Immature natural killer cell (primary cell): ENCODE measurements around the gene ZFHX2. TPM values are rescaled to one million over a fixed set of nuclear protein-coding genes. Genes with fewer than 3 reads are reported as not detected.
A peak's percentile ranks its signal among the peaks of the same experiment; 100 is the strongest.

Experiments
- DNase-seq, 3 donors: peaks; one replicate each; pipeline ENCODE4 v3.0.0; 2022; ENCODE audit warnings: mixed read lengths in 1 of 3
- H3K27ac Mint-ChIP-seq, 6 donors: one replicate each; pipeline ENCODE4 v1.8.0; 2020; ENCODE audit warnings: mixed read lengths in 6 of 6, mild to moderate bottlenecking in 5 of 6, inconsistent platforms in 4 of 6, moderate library complexity in 3 of 6
- H3K27me3 Mint-ChIP-seq, 3 donors: one replicate each; pipeline ENCODE4 v1.8.0; 2020 to 2021; ENCODE audit warnings: low read depth in 3 of 3, mild to moderate bottlenecking in 3 of 3, mixed read lengths in 3 of 3, moderate library complexity in 3 of 3, inconsistent platforms in 1 of 3
- H3K36me3 Mint-ChIP-seq, 3 donors: one replicate each; pipeline ENCODE4 v1.8.0; 2020; ENCODE audit warnings: mixed read lengths in 3 of 3, inconsistent platforms in 2 of 3, mild to moderate bottlenecking in 2 of 3
- H3K4me1 Mint-ChIP-seq, 2 donors: one replicate each; pipeline ENCODE4 v1.8.0; 2020; ENCODE audit warnings: inconsistent platforms in 2 of 2, mild to moderate bottlenecking in 2 of 2, mixed read lengths in 2 of 2, moderate library complexity in 1 of 2
- H3K4me3 Mint-ChIP-seq, 5 donors: one replicate each; pipeline ENCODE4 v1.8.0; 2020; ENCODE audit warnings: mild to moderate bottlenecking in 5 of 5, mixed read lengths in 5 of 5, inconsistent platforms in 3 of 5, moderate library complexity in 3 of 5
- H3K9me3 Mint-ChIP-seq, 6 donors: one replicate each; pipeline ENCODE4 v1.8.0; 2020; ENCODE audit warnings: mild to moderate bottlenecking in 6 of 6, mixed read lengths in 6 of 6, inconsistent platforms in 4 of 6, moderate library complexity in 3 of 6
- polyA plus RNA-seq, 3 donors: library from polyadenylated mRNA; unstranded; fragments of 300-500 nt; fragmentation: Illumina TruSeq; gene quantifications; one replicate each; pipeline ENCODE4 v1.2.3, GENCODE V29; 2021

Gene ZFHX2
- polyA plus RNA-seq, 3 donors from 2014 or later = 0.12 TPM; not detected in 2

GRCh38 chr14:23492618-23493272 is 58.8 kb downstream of the ZFHX2 start:
- Mint-ChIP-seq H3K9me3 (no peaks in the 10 kb centered on the region), H3K27ac (peak overlapping the region in 1 of 6 donors; percentile 29), H3K36me3 (peaks cover 0 to 12% (median 5%) of the 10 kb centered on the region in 3 donors), H3K27me3 (no peaks in the 10 kb centered on the region), H3K4me3 (no peak overlapping the region), H3K4me1 (no peaks in the 10 kb centered on the region)
- DNase-seq = no peak

- Mint-ChIP-seq H3K27me3 (no peaks in the 10 kb centered on the region), H3K27ac (no peak overlapping the region), H3K9me3 (no peaks in the 10 kb centered on the region), H3K36me3 (peaks cover 3 to 22% (median 4%) of the 10 kb centered on the region in 3 donors), H3K4me1 (no peaks in the 10 kb centered on the region), H3K4me3 (no peak overlapping the region)
- DNase-seq = no peak
Observed at GRCh38 chr14:23487216-23487615, 64.3 kb downstream of the ZFHX2 start.

- H3K36me3 Mint-ChIP-seq = peaks cover 4 to 26% (median 7%) of the 10 kb centered on the region in 3 donors
- no peaks in the 10 kb centered on the region for H3K9me3 Mint-ChIP-seq
- H3K27me3 Mint-ChIP-seq = no peaks in the 10 kb centered on the region
- H3K4me3 Mint-ChIP-seq = no peak overlapping the region
- no peaks in the 10 kb centered on the region for H3K4me1 Mint-ChIP-seq
- DNase-seq = no peak
- H3K27ac Mint-ChIP-seq = no peak overlapping the region
Observed at GRCh38 chr14:23486036-23486435, 65.5 kb downstream of the ZFHX2 start.

- no peaks in the 10 kb centered on the region for H3K4me1 Mint-ChIP-seq
- no peaks in the 10 kb centered on the region for H3K9me3 Mint-ChIP-seq
- DNase-seq = no peak
- peaks cover 4 to 27% (median 8%) of the 10 kb centered on the region in 3 donors for H3K36me3 Mint-ChIP-seq
- no peak overlapping the region for H3K27ac Mint-ChIP-seq
- H3K27me3 Mint-ChIP-seq = no peaks in the 10 kb centered on the region
- no peak overlapping the region for H3K4me3 Mint-ChIP-seq
Observed at GRCh38 chr14:23485326-23485725, 66.2 kb downstream of the ZFHX2 start.

- H3K4me3 Mint-ChIP-seq = no peak overlapping the region
- peaks cover 8 to 25% (median 8%) of the 10 kb centered on the region in 3 donors for H3K36me3 Mint-ChIP-seq
- H3K27me3 Mint-ChIP-seq = peaks cover 0 to 2% (median 0%) of the 10 kb centered on the region in 3 donors
- H3K4me1 Mint-ChIP-seq = peaks cover 1 to 3% of the 10 kb centered on the region in 2 donors
- H3K27ac Mint-ChIP-seq = no peak overlapping the region
- no peaks in the 10 kb centered on the region for H3K9me3 Mint-ChIP-seq
- no peak for DNase-seq
Observed at GRCh38 chr14:23483236-23483854, 68.2 kb downstream of the ZFHX2 start.

GRCh38 chr14:23482823-23483148 is 68.8 kb downstream of the ZFHX2 start:
- no peak overlapping the region for H3K4me3 Mint-ChIP-seq
- H3K4me1 Mint-ChIP-seq = peaks cover 2 to 7% of the 10 kb centered on the region in 2 donors
- H3K27me3 Mint-ChIP-seq = peaks cover 0 to 2% (median 0%) of the 10 kb centered on the region in 3 donors
- peaks cover 10 to 24% (median 10%) of the 10 kb centered on the region in 3 donors for H3K36me3 Mint-ChIP-seq
- DNase-seq = no peak
- H3K27ac Mint-ChIP-seq = no peak overlapping the region
- no peaks in the 10 kb centered on the region for H3K9me3 Mint-ChIP-seq

- Mint-ChIP-seq H3K27me3 (peaks cover 0 to 2% (median 0%) of the 10 kb centered on the region in 3 donors), H3K9me3 (no peaks in the 10 kb centered on the region), H3K4me1 (peaks cover 2 to 7% of the 10 kb centered on the region in 2 donors), H3K27ac (no peak overlapping the region), H3K4me3 (no peak overlapping the region), H3K36me3 (peaks cover 8 to 25% (median 13%) of the 10 kb centered on the region in 3 donors)
- DNase-seq = no peak
Observed at GRCh38 chr14:23481979-23482822, 69.4 kb downstream of the ZFHX2 start.

GRCh38 chr14:23481362-23481970 is 70.1 kb downstream of the ZFHX2 start:
- DNase-seq = no peak
- H3K27me3 Mint-ChIP-seq = peaks cover 0 to 2% (median 0%) of the 10 kb centered on the region in 3 donors
- no peaks in the 10 kb centered on the region for H3K9me3 Mint-ChIP-seq
- H3K4me3 Mint-ChIP-seq = no peak overlapping the region
- peaks cover 10 to 30% (median 14%) of the 10 kb centered on the region in 3 donors for H3K36me3 Mint-ChIP-seq
- H3K27ac Mint-ChIP-seq = no peak overlapping the region
- H3K4me1 Mint-ChIP-seq = peaks cover 2 to 7% of the 10 kb centered on the region in 2 donors

GRCh38 chr14:23478109-23478759 is 73.3 kb downstream of the ZFHX2 start:
- Mint-ChIP-seq H3K27ac (peak overlapping the region in 3 of 6 donors; percentile 5 to 64 (median 62)), H3K36me3 (peaks cover 25 to 38% (median 28%) of the 10 kb centered on the region in 3 donors), H3K4me1 (peaks cover 2 to 7% of the 10 kb centered on the region in 2 donors), H3K27me3 (peaks cover 0 to 2% (median 0%) of the 10 kb centered on the region in 3 donors), H3K4me3 (no peak overlapping the region), H3K9me3 (no peaks in the 10 kb centered on the region)
- DNase-seq = peak; percentile 48 to 61 (median 56)

- no peaks in the 10 kb centered on the region for H3K27me3 Mint-ChIP-seq
- no peak for DNase-seq
- H3K27ac Mint-ChIP-seq = peak overlapping the region in 5 of 6 donors; percentile 21 to 72 (median 25)
- H3K9me3 Mint-ChIP-seq = no peaks in the 10 kb centered on the region
- peaks cover 10 to 19% (median 14%) of the 10 kb centered on the region in 3 donors for H3K36me3 Mint-ChIP-seq
- peaks cover 5 to 8% of the 10 kb centered on the region in 2 donors for H3K4me1 Mint-ChIP-seq
- peak overlapping the region in 2 of 5 donors; percentile 17 to 60 for H3K4me3 Mint-ChIP-seq
Observed at GRCh38 chr14:23470947-23471346, 80.6 kb downstream of the ZFHX2 start.
